ENCODE data around the gene ONECUT2.
"Not testable (repeated sequence)": the region's sequence is repeated elsewhere in the genome, so short reads cannot be mapped to it uniquely, and the experiment has no call there.

ONECUT2 gene

DNA sequence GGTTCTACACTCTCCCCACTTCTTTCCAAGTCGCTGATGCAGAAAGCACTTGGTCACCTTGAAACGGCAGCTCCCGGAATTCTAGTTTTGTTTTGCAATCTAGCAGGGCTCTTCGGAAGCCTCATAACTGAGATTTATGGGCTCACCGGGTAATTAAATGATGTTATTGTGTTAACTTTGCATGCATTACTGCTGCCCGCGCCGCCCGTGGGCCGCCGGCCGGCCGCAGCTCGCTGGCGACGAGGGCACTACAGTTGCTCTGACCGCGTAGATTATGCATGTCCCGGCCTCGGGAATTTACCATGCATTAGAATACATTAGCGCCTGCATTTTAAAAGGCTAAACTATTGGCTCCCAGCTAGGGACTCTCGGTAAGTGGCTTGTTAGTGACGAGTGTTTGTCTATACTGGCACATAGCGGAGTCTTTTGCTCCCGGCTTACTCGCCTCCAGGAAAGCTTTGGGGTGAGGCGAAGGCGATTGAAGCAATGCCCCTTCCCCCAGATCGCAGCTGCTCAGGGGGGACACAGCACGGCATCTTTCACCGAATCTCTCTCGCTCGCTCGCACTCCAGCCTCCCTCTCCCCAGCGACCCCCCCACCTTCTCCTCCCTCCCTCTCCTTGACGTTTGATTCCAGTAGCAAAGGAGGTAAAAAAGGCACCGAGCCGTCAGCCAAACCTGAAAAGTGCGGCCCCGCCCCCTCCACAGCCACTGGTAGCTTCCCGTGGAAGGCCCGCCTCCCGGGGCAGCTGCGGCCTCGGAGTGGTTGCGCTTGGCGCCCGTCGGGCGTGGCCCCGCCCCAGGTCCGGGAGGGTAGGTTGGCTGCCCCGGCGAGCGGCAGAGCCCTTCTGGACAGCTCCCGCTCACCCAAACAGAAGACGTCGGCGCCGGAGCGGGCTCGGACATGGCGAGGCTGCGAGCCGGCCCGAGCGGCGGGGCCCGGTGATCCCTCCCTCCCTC lies at the start of gene ONECUT2:
Gene ONECUT2 (plus strand): TSS at position 839 of the 959 bp plus-strand sequence. CDS start 343 bp downstream, outside the sequence.
- no peak for TF ChIP-seq Cebpa-rat (IDR thresholded peaks at IDR 0.05)
- H3K4me1 ChIP-seq = peaks cover 31% of the 10 kb centered on the region

GRCh38 chr18:57389271-57389670 lies 45.9 kb upstream of the ONECUT2 start:
- H3K9me3 ChIP-seq = no peaks in the 10 kb centered on the region
- H3K36me3 ChIP-seq = no peaks in the 10 kb centered on the region
- H3K4me3 ChIP-seq = no peak overlapping the region
- H4K20me1 ChIP-seq = no peaks in the 10 kb centered on the region
- no peak for TF ChIP-seq Cebpa-rat (IDR thresholded peaks at IDR 0.05)
- no peak overlapping the region for H3K4me2 ChIP-seq
- H3K27ac ChIP-seq = no peak overlapping the region
- no peak overlapping the region for H3K9ac ChIP-seq
- no peaks in the 10 kb centered on the region for H3K27me3 ChIP-seq
- H3K4me1 ChIP-seq = peaks cover 8% of the 10 kb centered on the region

More for the DNA sequence above, at the start of gene ONECUT2:
- H3K27me3 ChIP-seq = peaks cover 94% of the 10 kb centered on the region
- H4K20me1 ChIP-seq = peaks cover 74% of the 10 kb centered on the region
- no peaks in the 10 kb centered on the region for H3K36me3 ChIP-seq
- no peak within 1 kb of the TSS for H3K9ac ChIP-seq
- no peak within 1 kb of the TSS for H3K27ac ChIP-seq
- H3K4me3 ChIP-seq = peak within 1 kb of the TSS; percentile 71
- H3K4me2 ChIP-seq = peak within 1 kb of the TSS; percentile 97
- peaks cover 16% of the 10 kb centered on the region for H3K9me3 ChIP-seq

DNA sequence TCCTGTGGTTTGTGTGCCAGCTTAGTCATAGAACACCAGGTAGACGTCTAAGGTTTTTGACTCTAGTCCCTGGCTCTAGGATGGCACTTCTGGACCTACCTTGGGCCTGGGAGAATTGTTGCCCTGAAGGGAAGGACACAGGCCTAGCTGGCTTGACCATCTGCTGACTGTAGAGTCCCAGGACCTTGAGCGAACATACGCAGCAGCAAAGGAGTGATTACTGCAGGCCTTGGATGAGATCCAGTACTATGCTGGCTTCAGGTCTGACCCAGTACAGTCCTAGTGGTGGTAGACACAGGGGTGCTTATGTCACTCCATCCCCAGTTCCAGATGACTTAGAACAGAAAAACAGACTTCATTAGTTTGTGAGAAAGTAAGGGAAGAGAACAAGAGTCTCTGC lies 45.1 kb upstream of the ONECUT2 start:
- peaks cover 8% of the 10 kb centered on the region for H3K4me1 ChIP-seq
- TF ChIP-seq Cebpa-rat (IDR thresholded peaks at IDR 0.05) = no peak
- H3K27ac ChIP-seq = no peak overlapping the region
- 0 out of 2 replicates have a peak, but pooled peaks cover 6% of the 10 kb centered on the region for H3K9me3 ChIP-seq
- H3K36me3 ChIP-seq = no peaks in the 10 kb centered on the region
- no peaks in the 10 kb centered on the region for H3K27me3 ChIP-seq
- H3K4me3 ChIP-seq = no peak overlapping the region
- H3K4me2 ChIP-seq = no peak overlapping the region
- H4K20me1 ChIP-seq = no peaks in the 10 kb centered on the region
- no peak overlapping the region for H3K9ac ChIP-seq

DNA sequence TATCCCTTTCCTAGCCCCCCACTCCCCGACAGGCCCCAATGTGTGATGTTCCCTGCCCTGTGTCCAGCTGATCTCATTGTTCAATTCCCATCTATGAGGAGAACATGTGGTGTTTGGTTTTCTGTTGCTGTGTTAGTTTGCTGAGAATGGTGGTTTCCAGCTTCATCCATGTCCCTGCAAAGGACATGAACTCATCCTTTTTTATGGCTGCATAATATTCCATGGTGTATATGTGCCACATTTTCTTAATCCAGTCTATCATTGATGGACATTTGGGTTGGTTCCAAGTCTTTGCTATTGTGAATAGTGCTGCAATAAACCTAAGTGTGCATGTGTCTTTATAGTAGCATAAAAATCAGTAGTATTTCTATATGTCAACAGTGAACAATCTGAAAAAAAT lies 40.4 kb upstream of the ONECUT2 start:
- H3K27me3 ChIP-seq, H3K4me2 ChIP-seq, H4K20me1 ChIP-seq, H3K27ac ChIP-seq, H3K4me3 ChIP-seq, H3K36me3 ChIP-seq, H3K9ac ChIP-seq, H3K4me1 ChIP-seq: not testable (repeated sequence)
- peaks cover 10% of the 10 kb centered on the region for H3K9me3 ChIP-seq

DNA sequence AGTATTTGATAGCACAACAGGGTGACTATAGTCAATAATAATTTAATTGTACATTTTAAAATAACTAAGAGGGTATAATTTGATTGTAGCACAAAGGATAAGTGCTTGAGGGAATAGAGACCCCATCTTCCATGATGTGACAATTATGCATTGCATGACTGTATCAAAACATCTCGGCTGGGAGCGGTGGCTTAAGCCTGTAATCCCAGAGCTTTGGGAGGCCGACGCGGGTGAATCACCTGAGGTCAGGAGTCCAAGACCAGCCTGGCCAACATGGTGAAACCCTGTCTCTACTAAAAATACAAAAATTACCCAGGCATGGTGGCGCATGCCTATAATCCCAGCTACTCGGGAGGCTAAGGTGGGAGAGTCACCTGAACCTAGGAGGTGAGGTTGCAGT lies 38.3 kb upstream of the ONECUT2 start:
- not testable (repeated sequence) for H3K27ac ChIP-seq, H3K4me3 ChIP-seq, H3K9ac ChIP-seq, H4K20me1 ChIP-seq, H3K4me1 ChIP-seq, H3K36me3 ChIP-seq, H3K27me3 ChIP-seq, H3K4me2 ChIP-seq
- peaks cover 10% of the 10 kb centered on the region for H3K9me3 ChIP-seq

DNA sequence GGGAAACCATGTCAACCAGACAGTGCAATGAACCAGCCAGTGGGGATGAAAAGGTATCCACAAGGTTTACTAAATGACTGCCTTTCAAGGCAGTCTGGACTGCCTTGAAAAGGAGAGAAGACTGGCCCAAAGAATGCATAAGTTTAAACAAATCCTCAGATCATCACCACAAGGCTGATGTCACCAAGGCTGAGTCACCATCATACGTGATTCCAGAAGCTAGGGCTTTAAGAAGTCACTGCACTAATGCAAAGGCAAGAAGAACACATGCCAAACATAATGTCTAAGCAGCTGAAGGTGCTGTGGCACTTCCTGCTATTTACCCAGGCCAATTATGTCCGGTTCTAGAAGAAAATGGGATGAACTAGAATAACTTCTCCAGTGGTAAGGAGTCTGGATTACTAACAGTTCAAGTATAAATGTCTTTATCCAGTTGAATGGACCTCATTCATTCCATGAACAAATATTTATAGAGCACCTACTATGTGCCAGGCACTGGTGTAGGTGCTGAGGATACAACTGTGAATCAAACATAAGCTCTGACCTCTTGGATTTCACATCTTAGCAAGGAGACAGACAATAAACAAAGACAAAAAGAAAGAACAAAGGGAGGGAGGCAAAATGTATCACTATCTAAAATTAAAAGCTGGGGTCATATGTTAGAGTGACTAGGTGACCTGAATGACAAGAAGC lies 37.6 kb upstream of the ONECUT2 start:
- Histone ChIP-seq H3K27me3 (no peaks in the 10 kb centered on the region), H3K9me3 (peaks cover 10% of the 10 kb centered on the region), H4K20me1 (no peaks in the 10 kb centered on the region), H3K4me1 (no peaks in the 10 kb centered on the region), H3K36me3 (no peaks in the 10 kb centered on the region), H3K4me2 (no peak overlapping the region), H3K9ac (no peak overlapping the region), H3K4me3 (no peak overlapping the region), H3K27ac (no peak overlapping the region)
- no peak for TF ChIP-seq Cebpa-rat (IDR thresholded peaks at IDR 0.05)

DNA sequence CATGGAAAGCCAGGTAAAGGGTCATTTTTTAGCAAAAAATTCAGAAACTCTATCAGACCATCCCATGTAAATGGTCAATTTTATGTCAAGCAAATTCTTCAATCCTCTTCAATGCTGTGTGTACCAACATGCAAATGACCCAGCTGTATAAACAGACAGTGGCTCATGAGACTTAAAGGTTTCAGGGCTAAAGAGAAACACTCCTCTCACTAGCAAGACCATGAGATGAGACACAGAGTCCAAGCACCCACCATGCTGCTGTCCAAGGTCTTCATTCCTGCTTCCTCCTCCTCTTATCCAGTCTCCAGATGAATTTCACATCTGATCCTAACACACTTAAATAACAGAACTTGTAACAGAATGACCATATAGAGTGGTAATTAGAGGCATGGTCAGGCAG lies 30.8 kb upstream of the ONECUT2 start:
- Histone ChIP-seq H3K4me1 (no peaks in the 10 kb centered on the region), H3K27me3 (no peaks in the 10 kb centered on the region)
- no peak for TF ChIP-seq Cebpa-rat (IDR thresholded peaks at IDR 0.05)

DNA sequence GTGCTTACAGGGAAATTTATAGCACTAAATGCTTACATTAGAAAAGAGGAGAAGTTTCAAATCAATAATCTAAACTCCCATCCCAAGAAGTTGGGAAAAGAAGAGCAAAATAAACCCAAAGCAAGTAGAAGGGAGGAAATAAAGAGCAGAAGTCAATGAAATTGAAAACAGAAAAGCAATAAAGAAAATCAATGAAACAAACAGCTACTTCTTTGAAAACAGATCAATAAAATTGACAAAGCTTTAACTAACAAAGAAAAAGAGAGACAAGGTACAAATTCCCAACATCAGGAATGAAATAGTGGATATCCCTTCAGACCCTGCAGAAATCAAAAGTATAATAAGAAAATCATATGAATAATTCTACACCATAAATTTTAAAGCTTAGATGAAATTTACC lies 25.5 kb upstream of the ONECUT2 start:
- Histone ChIP-seq H3K9me3 (no peaks in the 10 kb centered on the region), H3K4me2 (no peak overlapping the region), H3K4me3 (no peak overlapping the region), H3K9ac (no peak overlapping the region), H4K20me1 (no peaks in the 10 kb centered on the region), H3K36me3 (no peaks in the 10 kb centered on the region), H3K27ac (no peak overlapping the region), H3K4me1 (0 out of 2 replicates have a peak, but pooled peaks cover 6% of the 10 kb centered on the region), H3K27me3 (no peaks in the 10 kb centered on the region)
- TF ChIP-seq Cebpa-rat (IDR thresholded peaks at IDR 0.05) = no peak

More for the DNA sequence above, 30.8 kb upstream of the ONECUT2 start:
- H4K20me1 ChIP-seq = no peaks in the 10 kb centered on the region
- no peak overlapping the region for H3K27ac ChIP-seq
- no peak overlapping the region for H3K4me2 ChIP-seq
- no peak overlapping the region for H3K9ac ChIP-seq
- no peak overlapping the region for H3K4me3 ChIP-seq
- no peaks in the 10 kb centered on the region for H3K36me3 ChIP-seq
- no peaks in the 10 kb centered on the region for H3K9me3 ChIP-seq

DNA sequence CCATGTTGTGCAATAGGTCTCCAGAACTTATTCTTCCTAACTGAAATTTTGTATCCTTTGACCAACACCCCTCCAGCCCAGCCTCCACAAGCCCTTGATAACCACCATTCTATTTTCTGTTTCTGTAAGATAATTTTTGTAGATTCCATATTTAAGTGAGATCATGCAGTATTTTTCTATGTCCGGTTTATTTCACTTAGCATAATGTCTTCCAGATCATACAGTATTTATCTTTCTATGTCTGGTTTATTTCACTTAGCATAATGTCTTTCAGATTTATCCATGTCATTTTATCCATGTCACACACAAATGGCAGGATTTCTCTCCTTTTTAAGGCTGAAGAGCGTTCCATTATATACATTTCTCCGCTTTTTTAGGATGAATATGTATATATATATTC lies 24.4 kb upstream of the ONECUT2 start:
- TF ChIP-seq Cebpa-rat (IDR thresholded peaks at IDR 0.05) = no peak
- H3K36me3 ChIP-seq = no peaks in the 10 kb centered on the region
- no peak overlapping the region for H3K27ac ChIP-seq
- H4K20me1 ChIP-seq = no peaks in the 10 kb centered on the region
- H3K4me2 ChIP-seq = no peak overlapping the region
- H3K4me1 ChIP-seq = 0 out of 2 replicates have a peak, but pooled peaks cover 6% of the 10 kb centered on the region
- no peaks in the 10 kb centered on the region for H3K27me3 ChIP-seq
- no peaks in the 10 kb centered on the region for H3K9me3 ChIP-seq
- no peak overlapping the region for H3K9ac ChIP-seq
- no peak overlapping the region for H3K4me3 ChIP-seq

DNA sequence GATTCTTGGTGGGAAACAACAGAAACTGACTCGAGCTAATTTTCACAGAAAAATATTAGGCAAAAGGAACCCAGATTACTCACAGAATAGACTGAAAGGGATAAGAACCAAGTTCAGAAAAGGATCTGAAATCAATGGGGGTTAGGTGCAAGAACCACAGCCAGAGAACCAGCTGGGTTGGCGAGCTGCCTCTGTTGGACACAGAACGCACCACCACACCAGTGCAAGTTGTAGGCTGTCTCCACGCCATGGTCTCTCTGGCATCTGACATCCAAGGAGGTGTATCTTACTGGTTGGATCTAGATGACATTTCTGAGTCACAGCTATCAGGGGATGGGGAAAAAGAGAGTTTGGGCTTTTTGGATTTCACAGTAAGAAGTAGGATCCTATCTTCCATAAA lies 18.6 kb upstream of the ONECUT2 start:
- no peaks in the 10 kb centered on the region for H3K36me3 ChIP-seq
- H4K20me1 ChIP-seq = no peaks in the 10 kb centered on the region
- no peak for TF ChIP-seq Cebpa-rat (IDR thresholded peaks at IDR 0.05)
- peaks cover 5% of the 10 kb centered on the region; the same call in 1 of the 2 replicates for H3K9me3 ChIP-seq
- no peak overlapping the region for H3K9ac ChIP-seq
- H3K4me2 ChIP-seq = no peak overlapping the region
- H3K4me3 ChIP-seq = no peak overlapping the region
- H3K27me3 ChIP-seq = no peaks in the 10 kb centered on the region
- no peaks in the 10 kb centered on the region for H3K4me1 ChIP-seq
- H3K27ac ChIP-seq = no peak overlapping the region
